Measurements from ENCODE around the gene ICOSLG. TPM values are rescaled to one million over a fixed set of nuclear protein-coding genes. Genes with fewer than 3 reads are reported as not detected.
"Not testable (repeated sequence)": the region's sequence is repeated elsewhere in the genome, so short reads cannot be mapped to it uniquely, and the experiment has no call there.

Gene ICOSLG
- total RNA-seq, 1 experiment from 2014 or later = 13.5 TPM

- H3K4me3 ChIP-seq (ENCODE audit: low read depth, low read length); H3K4me1 Mint-ChIP-seq (ENCODE audit: low read depth, unreplicated experiment); H3K9me3 ChIP-seq; H3K4me1 ChIP-seq; POLR2A ChIA-PET; H3K9me3 Mint-ChIP-seq (ENCODE audit: unreplicated experiment); intact Hi-C loops (cut with micrococcal nuclease; ENCODE audit: unreplicated experiment); H3K27ac Mint-ChIP-seq (ENCODE audit: unreplicated experiment); H3K27me3 ChIP-seq (replicated peaks; ENCODE audit: control insufficient read depth, insufficient read depth, low read length); H3K4me3 Mint-ChIP-seq (ENCODE audit: unreplicated experiment); BruUV-seq (replicated peaks); H3K36me3 Mint-ChIP-seq (ENCODE audit: insufficient read depth, unreplicated experiment); H3K27me3 Mint-ChIP-seq (ENCODE audit: insufficient read depth, unreplicated experiment); H3K36me3 ChIP-seq (ENCODE audit: control insufficient read depth, insufficient read depth, low read length); CTCF ChIA-PET; DNase-seq: not testable (repeated sequence)
Measured at GRCh38 chr21:44206698-44207676, 33.8 kb downstream of the ICOSLG start.

- intact Hi-C loops (cut with micrococcal nuclease; ENCODE audit: unreplicated experiment); H3K27me3 Mint-ChIP-seq (ENCODE audit: insufficient read depth, unreplicated experiment); H3K36me3 Mint-ChIP-seq (ENCODE audit: insufficient read depth, unreplicated experiment); H3K4me3 Mint-ChIP-seq (ENCODE audit: unreplicated experiment); POLR2A ChIA-PET; H3K36me3 ChIP-seq (ENCODE audit: control insufficient read depth, insufficient read depth, low read length); H3K27me3 ChIP-seq (replicated peaks; ENCODE audit: control insufficient read depth, insufficient read depth, low read length); H3K9me3 ChIP-seq; H3K27ac Mint-ChIP-seq (ENCODE audit: unreplicated experiment); H3K9me3 Mint-ChIP-seq (ENCODE audit: unreplicated experiment); H3K4me1 Mint-ChIP-seq (ENCODE audit: low read depth, unreplicated experiment); H3K4me3 ChIP-seq (ENCODE audit: low read depth, low read length); H3K4me1 ChIP-seq; DNase-seq; BruUV-seq (replicated peaks); CTCF ChIA-PET: not testable (repeated sequence)
Measured at GRCh38 chr21:44206187-44206586, 34.6 kb downstream of the ICOSLG start.

GRCh38 chr21:44202590-44203299 is 38.0 kb downstream of the ICOSLG start:
- H3K27me3 Mint-ChIP-seq (ENCODE audit: insufficient read depth, unreplicated experiment); H3K9me3 ChIP-seq; H3K4me1 Mint-ChIP-seq (ENCODE audit: low read depth, unreplicated experiment); DNase-seq; H3K4me1 ChIP-seq; intact Hi-C loops (cut with micrococcal nuclease; ENCODE audit: unreplicated experiment); H3K27ac Mint-ChIP-seq (ENCODE audit: unreplicated experiment); CTCF ChIA-PET; H3K4me3 Mint-ChIP-seq (ENCODE audit: unreplicated experiment); H3K9me3 Mint-ChIP-seq (ENCODE audit: unreplicated experiment); H3K36me3 ChIP-seq (ENCODE audit: control insufficient read depth, insufficient read depth, low read length); POLR2A ChIA-PET; H3K4me3 ChIP-seq (ENCODE audit: low read depth, low read length); H3K36me3 Mint-ChIP-seq (ENCODE audit: insufficient read depth, unreplicated experiment); BruUV-seq (replicated peaks); H3K27me3 ChIP-seq (replicated peaks; ENCODE audit: control insufficient read depth, insufficient read depth, low read length): not testable (repeated sequence)

- H3K36me3 Mint-ChIP-seq (ENCODE audit: insufficient read depth, unreplicated experiment); H3K9me3 ChIP-seq; CTCF ChIA-PET; H3K4me3 ChIP-seq (ENCODE audit: low read depth, low read length); H3K4me3 Mint-ChIP-seq (ENCODE audit: unreplicated experiment); H3K9me3 Mint-ChIP-seq (ENCODE audit: unreplicated experiment); intact Hi-C loops (cut with micrococcal nuclease; ENCODE audit: unreplicated experiment); H3K27ac Mint-ChIP-seq (ENCODE audit: unreplicated experiment); H3K27me3 Mint-ChIP-seq (ENCODE audit: insufficient read depth, unreplicated experiment); H3K4me1 Mint-ChIP-seq (ENCODE audit: low read depth, unreplicated experiment); H3K27me3 ChIP-seq (replicated peaks; ENCODE audit: control insufficient read depth, insufficient read depth, low read length); H3K36me3 ChIP-seq (ENCODE audit: control insufficient read depth, insufficient read depth, low read length); POLR2A ChIA-PET; BruUV-seq (replicated peaks); H3K4me1 ChIP-seq: not testable (repeated sequence)
- DNase-seq = peak in 1 of 2 experiments; percentile 11
Measured at GRCh38 chr21:44199997-44200396, 40.7 kb downstream of the ICOSLG start.

Data from Caco-2 (cell line).